ENCODE data around the gene THBS1.

Gene THBS1

GRCh38 chr15:39591141-39591895 is 10.4 kb downstream of the THBS1 start:
- Mint-ChIP-seq H3K27me3 (ENCODE audit: low read depth) (no peaks in the 10 kb centered on the region), H3K27ac (no peak overlapping the region), H3K36me3 (ENCODE audit: low read depth) (peaks cover 91% of the 10 kb centered on the region), H3K4me1 (peaks cover 8% of the 10 kb centered on the region), H3K9me3 (no peaks in the 10 kb centered on the region), H3K4me3 (no peak overlapping the region)
- TF ChIP-seq CTCF (IDR thresholded peaks at IDR 0.05; ENCODE audit: unreplicated experiment in 3 of 3) = no peak

DNA sequence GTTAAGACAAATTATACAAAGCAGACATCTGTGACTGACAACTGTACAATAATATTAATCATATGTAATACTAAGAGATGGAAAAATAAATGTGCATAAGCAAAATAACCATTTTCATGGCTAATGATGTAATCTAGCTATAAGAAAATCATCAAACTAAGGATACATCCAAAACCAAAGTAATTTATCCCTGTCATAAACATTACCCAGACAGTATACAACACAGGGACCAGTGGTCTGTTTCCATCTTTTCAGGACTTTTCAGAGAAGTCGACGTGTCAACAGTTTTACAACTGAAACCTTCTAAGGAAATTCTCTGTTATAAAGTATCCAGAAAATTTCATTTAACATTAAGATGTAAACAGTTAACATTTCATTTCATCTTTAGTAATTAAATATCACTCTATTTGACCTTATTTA is 11.0 kb downstream of the THBS1 start:
- TF ChIP-seq CTCF (IDR thresholded peaks at IDR 0.05; ENCODE audit: unreplicated experiment in 3 of 3) = no peak
- Mint-ChIP-seq H3K4me3 (no peak overlapping the region), H3K27ac (no peak overlapping the region), H3K27me3 (ENCODE audit: low read depth) (no peaks in the 10 kb centered on the region), H3K4me1 (peaks cover 7% of the 10 kb centered on the region), H3K36me3 (ENCODE audit: low read depth) (peaks cover 89% of the 10 kb centered on the region), H3K9me3 (no peaks in the 10 kb centered on the region)

DNA sequence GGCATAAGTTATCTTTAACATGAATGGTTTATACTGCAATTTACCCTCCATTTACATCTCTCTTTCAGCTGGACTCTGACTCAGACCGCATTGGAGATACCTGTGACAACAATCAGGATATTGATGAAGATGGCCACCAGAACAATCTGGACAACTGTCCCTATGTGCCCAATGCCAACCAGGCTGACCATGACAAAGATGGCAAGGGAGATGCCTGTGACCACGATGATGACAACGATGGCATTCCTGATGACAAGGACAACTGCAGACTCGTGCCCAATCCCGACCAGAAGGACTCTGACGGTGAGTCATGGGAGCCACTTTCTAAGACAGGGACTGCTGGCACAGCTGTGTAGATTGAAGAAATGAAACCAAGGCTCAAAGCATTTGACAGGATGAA is 11.6 kb downstream of the THBS1 start:
- Mint-ChIP-seq H3K4me1 (peaks cover 7% of the 10 kb centered on the region), H3K27ac (no peak overlapping the region), H3K36me3 (ENCODE audit: low read depth) (peaks cover 88% of the 10 kb centered on the region), H3K4me3 (no peak overlapping the region), H3K9me3 (no peaks in the 10 kb centered on the region), H3K27me3 (ENCODE audit: low read depth) (no peaks in the 10 kb centered on the region)
- TF ChIP-seq CTCF (IDR thresholded peaks at IDR 0.05; ENCODE audit: unreplicated experiment in 3 of 3) = no peak

- Mint-ChIP-seq H3K27me3 (ENCODE audit: low read depth) (no peaks in the 10 kb centered on the region), H3K27ac (no peak overlapping the region), H3K9me3 (no peaks in the 10 kb centered on the region), H3K36me3 (ENCODE audit: low read depth) (peaks cover 81% of the 10 kb centered on the region), H3K4me1 (peaks cover 7% of the 10 kb centered on the region), H3K4me3 (no peak overlapping the region)
- TF ChIP-seq CTCF (IDR thresholded peaks at IDR 0.05; ENCODE audit: unreplicated experiment in 3 of 3) = no peak
Observed at GRCh38 chr15:39593071-39593655, 12.3 kb downstream of the THBS1 start.

DNA sequence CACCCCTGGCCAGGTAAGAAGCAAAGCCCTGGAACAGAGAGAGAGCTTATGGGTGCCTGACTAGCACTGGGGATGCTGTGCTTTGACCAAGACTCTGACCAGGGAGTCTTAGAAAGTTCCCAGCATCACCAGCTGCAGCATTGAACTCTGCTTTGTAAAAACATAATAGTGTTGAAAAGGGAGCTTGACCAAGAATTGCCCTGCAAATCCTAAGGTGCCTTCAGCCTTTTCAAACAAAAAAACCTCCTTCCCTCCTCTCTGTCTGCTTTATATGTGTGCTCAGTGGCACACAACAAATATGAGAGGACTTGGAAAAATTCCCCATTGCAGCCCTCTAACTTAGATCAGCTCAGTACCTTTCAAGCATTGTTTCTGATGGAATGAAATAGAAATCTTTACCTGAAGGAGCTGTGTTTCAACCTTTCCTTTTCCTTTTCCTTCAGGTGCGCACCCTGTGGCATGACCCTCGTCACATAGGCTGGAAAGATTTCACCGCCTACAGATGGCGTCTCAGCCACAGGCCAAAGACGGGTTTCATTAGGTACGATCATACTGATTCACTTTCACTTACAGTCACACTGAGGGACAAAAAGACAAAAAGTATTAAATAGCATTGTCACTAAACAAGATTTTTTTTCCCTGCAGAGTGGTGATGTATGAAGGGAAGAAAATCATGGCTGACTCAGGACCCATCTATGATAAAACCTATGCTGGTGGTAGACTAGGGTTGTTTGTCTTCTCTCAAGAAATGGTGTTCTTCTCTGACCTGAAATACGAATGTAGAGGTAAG is 13.0 kb downstream of the THBS1 start:
- H3K36me3 Mint-ChIP-seq (ENCODE audit: low read depth) = peaks cover 74% of the 10 kb centered on the region

More for the DNA sequence above, 13.0 kb downstream of the THBS1 start:
- peaks cover 7% of the 10 kb centered on the region for H3K4me1 Mint-ChIP-seq
- no peak overlapping the region for H3K4me3 Mint-ChIP-seq
- no peak for TF ChIP-seq CTCF (IDR thresholded peaks at IDR 0.05; ENCODE audit: unreplicated experiment in 3 of 3)
- no peak overlapping the region for H3K27ac Mint-ChIP-seq
- no peaks in the 10 kb centered on the region for H3K27me3 Mint-ChIP-seq (ENCODE audit: low read depth)
- H3K9me3 Mint-ChIP-seq = no peaks in the 10 kb centered on the region

Data from nephron (organoid).